PC-3 (cell line): ENCODE measurements around the gene MCRIP2. TPM values are rescaled to one million over a fixed set of nuclear protein-coding genes. Genes with fewer than 3 reads are reported as not detected.

Source experiments
- ATAC-seq: fragments of 200-7000 bp; cut with Tn5 transposase; 2 replicates; pipeline ENCODE4 v1.9.1; 2020; ENCODE audit warnings: mild to moderate bottlenecking, moderate library complexity
- BruUV-seq: library from RNA; stranded (reverse); fragments of 400-500 nt; replicated peaks from 2 replicates; lab custom pipeline; 2021; lab: Mats Ljungman, UMichigan
- CTCF ChIA-PET: fragments of 300-600 bp; sonication (Branson Sonifier 250); formaldehyde crosslinking; loops from one replicate; lab custom pipeline; 2022; ENCODE audit warnings: antibody characterized with exemption; lab: Charles Lee
- POLR2A ChIA-PET: fragments of 300-600 bp; sonication (Branson Sonifier 250); formaldehyde crosslinking; loops from one replicate; lab custom pipeline; 2022; ENCODE audit warnings: antibody characterized with exemption; ENCODE audit not compliant: unreplicated experiment; lab: Charles Lee
- DNase-seq: peaks from one replicate; pipeline ENCODE4 v3.0.0-alpha.2; 2015
- H2AFZ ChIP-seq: fragments of 300-600 bp; sonication (generic); 2 replicates; pipeline ENCODE4 v1.6.0; 2016; ENCODE audit warnings: antibody characterized with exemption, low read length
- H3F3A ChIP-seq: fragments of 300-600 bp; sonication (generic); one replicate; pipeline ENCODE4 v1.6.0; 2017; ENCODE audit warnings: antibody characterized with exemption, low read length, control low read depth, mild to moderate bottlenecking; ENCODE audit not compliant: unreplicated experiment
- H3K27ac ChIP-seq: fragments of 300-600 bp; sonication (generic); 2 replicates; pipeline ENCODE4 v1.5.1; 2016; ENCODE audit warnings: mild to moderate bottlenecking, low read length
- H3K27me3 ChIP-seq: fragments of 300-600 bp; sonication (generic); 2 replicates; pipeline ENCODE4 v1.6.1; 2016; ENCODE audit warnings: low read length, mixed read lengths
- H3K36me3 ChIP-seq: fragments of 300-600 bp; sonication (generic); 2 replicates; pipeline ENCODE4 v1.6.1; 2016; ENCODE audit warnings: low read depth, mixed run types, low read length, mixed read lengths
- H3K4me1 ChIP-seq: fragments of 300-600 bp; sonication (generic); 2 replicates; pipeline ENCODE4 v1.5.1; 2016; ENCODE audit warnings: low read length; ENCODE audit not compliant: insufficient read depth
- H3K4me2 ChIP-seq: fragments of 300-600 bp; sonication (generic); 2 replicates; pipeline ENCODE4 v1.6.0; 2016; ENCODE audit warnings: low read length
- H3K4me3 ChIP-seq: fragments of 300-600 bp; sonication (generic); 2 replicates; pipeline ENCODE4 v1.5.1; 2016; ENCODE audit warnings: mild to moderate bottlenecking, low read length, mixed read lengths
- H3K79me2 ChIP-seq: fragments of 300-600 bp; sonication (generic); 2 replicates; pipeline ENCODE4 v1.6.1; 2017; ENCODE audit warnings: low read length, mixed read lengths
- H3K9ac ChIP-seq: fragments of 300-600 bp; sonication (generic); 2 replicates; pipeline ENCODE4 v1.6.0; 2016; ENCODE audit warnings: mild to moderate bottlenecking, low read length
- H3K9me2 ChIP-seq: fragments of 300-600 bp; sonication (generic); replicated peaks from 2 replicates; pipeline ENCODE4 v1.6.1; 2016; ENCODE audit warnings: mixed run types, low read length, mixed read lengths
- H3K9me3 ChIP-seq: fragments of 300-600 bp; sonication (generic); 2 replicates; pipeline ENCODE4 v1.6.1; 2016; ENCODE audit warnings: low read length, mixed read lengths
- H4K20me1 ChIP-seq: fragments of 300-600 bp; sonication (generic); 2 replicates; pipeline ENCODE4 v1.6.1; 2016; ENCODE audit warnings: low read length, mixed read lengths
- EZH2 ChIP-seq: fragments of 300-600 bp; sonication (generic); IDR thresholded peaks from one replicate; pipeline ENCODE4 v1.6.1; 2017; ENCODE audit warnings: antibody characterized with exemption, mild to moderate bottlenecking, low read length; ENCODE audit not compliant: unreplicated experiment
- EZH2phosphoT487 ChIP-seq: fragments of 300-600 bp; sonication (generic); IDR thresholded peaks from 2 replicates; pipeline ENCODE4 v1.6.1; 2018; ENCODE audit warnings: mild to moderate bottlenecking, antibody characterized with exemption, low read length, borderline replicate concordance
- intact Hi-C: fragments of 100-400 bp; cut with micrococcal nuclease; formaldehyde crosslinking; loops from 2 replicates; pipeline ENCODE4 v1.9.0; 2023
- total RNA-seq: library from RNA; depleted of rRNA; stranded (reverse); fragments of >200 nt; gene quantifications from 2 replicates; pipeline ENCODE4 v1.2.3, GENCODE V29; 2014
- TF ChIP-seq, protein P1 (sequence below): fragments of 300-600 bp; sonication (generic); conservative IDR thresholded peaks from 2 replicates; pipeline ENCODE4 v1.5.1; 2017; ENCODE audit warnings: antibody characterized with exemption, low read depth, mild to moderate bottlenecking, low read length

MCRIP2 gene
- total RNA-seq, 1 experiment from 2014 or later = 83.5 TPM

GRCh38 chr16:638836-639235 lies 2.8 kb upstream of the MCRIP2 start:
- no peaks in the 10 kb centered on the region for H3K27me3 ChIP-seq
- intact Hi-C loops = loop anchor here (5.0 kb wide), 1 partner anchor 52 kb away; no protein-coding TSS in a partner anchor
- H2AFZ ChIP-seq = no peak overlapping the region
- H3F3A ChIP-seq = no peaks in the 10 kb centered on the region
- H3K9me3 ChIP-seq = no peaks in the 10 kb centered on the region
- peaks cover 12% of the 10 kb centered on the region; the same call in 1 of the 2 replicates for H3K4me1 ChIP-seq
- CTCF ChIA-PET = no interaction called here
- H3K4me3 ChIP-seq = no peak overlapping the region
- no peak for TF ChIP-seq EZH2
- TF ChIP-seq EZH2phosphoT487 = no peak
- TF ChIP-seq, protein P1, sequence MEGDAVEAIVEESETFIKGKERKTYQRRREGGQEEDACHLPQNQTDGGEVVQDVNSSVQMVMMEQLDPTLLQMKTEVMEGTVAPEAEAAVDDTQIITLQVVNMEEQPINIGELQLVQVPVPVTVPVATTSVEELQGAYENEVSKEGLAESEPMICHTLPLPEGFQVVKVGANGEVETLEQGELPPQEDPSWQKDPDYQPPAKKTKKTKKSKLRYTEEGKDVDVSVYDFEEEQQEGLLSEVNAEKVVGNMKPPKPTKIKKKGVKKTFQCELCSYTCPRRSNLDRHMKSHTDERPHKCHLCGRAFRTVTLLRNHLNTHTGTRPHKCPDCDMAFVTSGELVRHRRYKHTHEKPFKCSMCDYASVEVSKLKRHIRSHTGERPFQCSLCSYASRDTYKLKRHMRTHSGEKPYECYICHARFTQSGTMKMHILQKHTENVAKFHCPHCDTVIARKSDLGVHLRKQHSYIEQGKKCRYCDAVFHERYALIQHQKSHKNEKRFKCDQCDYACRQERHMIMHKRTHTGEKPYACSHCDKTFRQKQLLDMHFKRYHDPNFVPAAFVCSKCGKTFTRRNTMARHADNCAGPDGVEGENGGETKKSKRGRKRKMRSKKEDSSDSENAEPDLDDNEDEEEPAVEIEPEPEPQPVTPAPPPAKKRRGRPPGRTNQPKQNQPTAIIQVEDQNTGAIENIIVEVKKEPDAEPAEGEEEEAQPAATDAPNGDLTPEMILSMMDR = no peak
- peaks cover 28% of the 10 kb centered on the region for H3K79me2 ChIP-seq
- H3K27ac ChIP-seq = no peak overlapping the region
- no TSS peak for BruUV-seq
- no peak for ATAC-seq
- POLR2A ChIA-PET = no interaction called here
- H4K20me1 ChIP-seq = no peaks in the 10 kb centered on the region
- no peak for DNase-seq
- no peaks in the 10 kb centered on the region for H3K9me2 ChIP-seq
- no peaks in the 10 kb centered on the region for H3K36me3 ChIP-seq
- no peak overlapping the region for H3K4me2 ChIP-seq
- no peak overlapping the region for H3K9ac ChIP-seq

- no peak overlapping the region for H3K9ac ChIP-seq
- no TSS peak for BruUV-seq
- peak overlapping the region; percentile 93; the same call in 1 of the 2 replicates for H3K4me2 ChIP-seq
- H3K9me2 ChIP-seq = no peaks in the 10 kb centered on the region
- H3K4me1 ChIP-seq = peaks cover 26% of the 10 kb centered on the region
- peaks cover 34% of the 10 kb centered on the region for H3K79me2 ChIP-seq
- no peak overlapping the region for H2AFZ ChIP-seq
- ChIA-PET CTCF (no interaction called here), POLR2A (no interaction called here)
- ATAC-seq = no peak
- DNase-seq = no peak
- no peaks in the 10 kb centered on the region for H3K36me3 ChIP-seq
- no peaks in the 10 kb centered on the region for H3K9me3 ChIP-seq
- no peak overlapping the region for H3K27ac ChIP-seq
- no peaks in the 10 kb centered on the region for H3K27me3 ChIP-seq
- intact Hi-C loops = no loop called here
- no peaks in the 10 kb centered on the region for H4K20me1 ChIP-seq
- H3F3A ChIP-seq = no peaks in the 10 kb centered on the region
- no peak overlapping the region for H3K4me3 ChIP-seq
- no peak for TF ChIP-seq EZH2
- TF ChIP-seq, protein P1 = no peak
- no peak for TF ChIP-seq EZH2phosphoT487
Observed at GRCh38 chr16:640614-641013, 1.0 kb upstream of the MCRIP2 start.

DNA sequence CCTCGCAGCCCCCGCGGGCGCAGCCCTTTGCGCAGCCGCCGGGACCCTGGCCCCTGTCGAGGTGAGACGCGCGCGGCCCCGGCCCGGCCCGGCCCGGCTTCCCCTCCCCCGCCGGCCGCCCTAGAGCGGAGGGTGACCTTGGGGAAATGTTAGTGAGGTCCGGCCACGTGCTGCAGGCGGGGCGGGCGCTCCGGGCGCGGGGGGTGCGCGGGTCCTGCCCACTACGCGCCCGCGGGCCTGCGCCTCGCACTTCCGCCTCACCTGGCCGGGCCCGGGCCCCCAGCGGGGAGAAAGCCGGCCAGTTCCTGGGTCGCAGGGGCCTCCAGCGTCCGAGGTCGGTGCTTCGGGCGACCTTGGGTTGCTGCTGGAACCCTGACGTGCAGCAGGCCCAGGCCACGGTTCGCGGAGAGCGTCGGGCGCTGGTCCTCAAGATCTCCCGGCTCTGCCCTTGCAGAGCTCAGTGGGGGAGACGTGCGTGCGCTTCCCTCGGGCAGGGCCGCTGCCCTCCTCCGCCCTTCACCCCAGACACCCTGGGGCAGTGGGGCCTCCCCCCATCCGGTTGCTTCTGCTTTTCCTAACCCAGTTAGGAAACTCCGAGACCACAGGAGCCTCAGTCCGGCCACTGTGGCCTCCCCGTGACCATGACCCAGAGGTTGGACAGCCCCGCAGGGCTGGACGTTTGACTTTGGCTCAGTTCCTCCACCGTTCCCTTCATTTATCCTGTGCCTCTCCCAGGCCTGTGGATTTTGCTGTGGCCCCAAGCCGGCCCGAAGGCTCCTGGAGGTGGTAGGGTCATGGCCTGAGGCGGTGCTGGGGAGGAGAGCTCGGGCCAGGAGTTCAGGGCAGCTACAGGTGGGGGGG lies 791 bp downstream of the MCRIP2 start:
- BruUV-seq = no TSS peak
- Histone ChIP-seq H4K20me1 (no peaks in the 10 kb centered on the region), H2AFZ (peak overlapping the region; percentile 74; the same call in 1 of the 2 replicates), H3K9me2 (no peaks in the 10 kb centered on the region), H3K27ac (peak overlapping the region; percentile 29), H3K9ac (peak overlapping the region; percentile 67), H3K4me2 (peak overlapping the region; percentile 93), H3F3A (no peaks in the 10 kb centered on the region), H3K4me3 (peak overlapping the region; percentile 81), H3K9me3 (no peaks in the 10 kb centered on the region), H3K79me2 (peaks cover 42% of the 10 kb centered on the region), H3K4me1 (peaks cover 32% of the 10 kb centered on the region), H3K27me3 (no peaks in the 10 kb centered on the region), H3K36me3 (no peaks in the 10 kb centered on the region)
- peak; percentile 26 for DNase-seq
- intact Hi-C loops = no loop called here
- peak; percentile 30 for ATAC-seq
- TF ChIP-seq EZH2 = no peak
- TF ChIP-seq, protein P1 = no peak
- no peak for TF ChIP-seq EZH2phosphoT487
- POLR2A ChIA-PET = no interaction called here
- CTCF ChIA-PET = interaction anchor here (0.6 kb wide), 1 partner anchor 8 kb away, joined by 3 read pairs; no protein-coding TSS in a partner anchor
